Nephron (organoid): ENCODE results near the gene ZC3H14.

ENCODE experiments used
- H3K27ac Mint-ChIP-seq, 3 experiments: 2 replicates each; pipeline ENCODE4 v1.8.0; 2020; ENCODE audit warnings: mixed read lengths in 3 of 3, mild to moderate bottlenecking in 2 of 3, moderate library complexity in 1 of 3
- H3K27me3 Mint-ChIP-seq: 2 replicates; pipeline ENCODE4 v1.8.0; 2021; ENCODE audit warnings: low read depth, mild to moderate bottlenecking, moderate library complexity, mixed read lengths
- H3K36me3 Mint-ChIP-seq: 2 replicates; pipeline ENCODE4 v1.8.0; 2020; ENCODE audit warnings: low read depth, mixed read lengths
- H3K4me1 Mint-ChIP-seq: 2 replicates; pipeline ENCODE4 v1.8.0; 2020; ENCODE audit warnings: mixed read lengths
- H3K4me3 Mint-ChIP-seq, 3 experiments: 2 replicates each; pipeline ENCODE4 v1.8.0; 2020; ENCODE audit warnings: mild to moderate bottlenecking in 3 of 3, mixed read lengths in 3 of 3, moderate library complexity in 2 of 3
- H3K9me3 Mint-ChIP-seq: 2 replicates; pipeline ENCODE4 v1.8.0; 2020; ENCODE audit warnings: mixed read lengths
- TF ChIP-seq, protein P1 (sequence below), 3 experiments: fragments of 200-600 bp; sonication (generic); IDR thresholded peaks; one replicate each; pipeline ENCODE4 v1.5.0; 2021; ENCODE audit warnings: antibody characterized with exemption in 3 of 3; ENCODE audit not compliant: unreplicated experiment in 3 of 3

Gene ZC3H14

DNA sequence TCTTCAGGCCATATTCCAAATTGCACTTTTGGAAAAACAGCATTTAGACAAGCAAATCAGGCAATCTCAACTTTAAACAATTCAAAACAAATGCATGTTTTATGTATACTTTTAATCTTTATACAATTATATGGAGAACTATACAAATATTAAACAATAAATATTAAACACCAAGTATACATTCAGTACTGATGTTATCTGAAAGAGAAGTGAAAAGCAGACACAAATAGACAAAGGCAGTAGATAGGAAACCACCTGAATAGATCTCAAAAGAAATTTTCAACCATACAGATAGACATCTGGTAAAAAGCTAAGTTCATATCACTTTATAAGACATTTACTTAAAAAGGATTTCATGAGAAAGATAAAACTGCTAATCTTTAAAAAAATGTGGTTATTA, 65.2 kb downstream of the ZC3H14 start:
- no peaks in the 10 kb centered on the region for H3K9me3 Mint-ChIP-seq
- H3K4me1 Mint-ChIP-seq = peaks cover 5% of the 10 kb centered on the region
- no peaks in the 10 kb centered on the region for H3K36me3 Mint-ChIP-seq
- H3K4me3 Mint-ChIP-seq = no peak overlapping the region
- peaks cover 4% of the 10 kb centered on the region for H3K27me3 Mint-ChIP-seq
- H3K27ac Mint-ChIP-seq = peak overlapping the region in 1 of 3 experiments; percentile 62
- TF ChIP-seq, protein P1, sequence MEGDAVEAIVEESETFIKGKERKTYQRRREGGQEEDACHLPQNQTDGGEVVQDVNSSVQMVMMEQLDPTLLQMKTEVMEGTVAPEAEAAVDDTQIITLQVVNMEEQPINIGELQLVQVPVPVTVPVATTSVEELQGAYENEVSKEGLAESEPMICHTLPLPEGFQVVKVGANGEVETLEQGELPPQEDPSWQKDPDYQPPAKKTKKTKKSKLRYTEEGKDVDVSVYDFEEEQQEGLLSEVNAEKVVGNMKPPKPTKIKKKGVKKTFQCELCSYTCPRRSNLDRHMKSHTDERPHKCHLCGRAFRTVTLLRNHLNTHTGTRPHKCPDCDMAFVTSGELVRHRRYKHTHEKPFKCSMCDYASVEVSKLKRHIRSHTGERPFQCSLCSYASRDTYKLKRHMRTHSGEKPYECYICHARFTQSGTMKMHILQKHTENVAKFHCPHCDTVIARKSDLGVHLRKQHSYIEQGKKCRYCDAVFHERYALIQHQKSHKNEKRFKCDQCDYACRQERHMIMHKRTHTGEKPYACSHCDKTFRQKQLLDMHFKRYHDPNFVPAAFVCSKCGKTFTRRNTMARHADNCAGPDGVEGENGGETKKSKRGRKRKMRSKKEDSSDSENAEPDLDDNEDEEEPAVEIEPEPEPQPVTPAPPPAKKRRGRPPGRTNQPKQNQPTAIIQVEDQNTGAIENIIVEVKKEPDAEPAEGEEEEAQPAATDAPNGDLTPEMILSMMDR (IDR thresholded peaks at IDR 0.05; ENCODE audit: unreplicated experiment in 3 of 3) = no peak

DNA sequence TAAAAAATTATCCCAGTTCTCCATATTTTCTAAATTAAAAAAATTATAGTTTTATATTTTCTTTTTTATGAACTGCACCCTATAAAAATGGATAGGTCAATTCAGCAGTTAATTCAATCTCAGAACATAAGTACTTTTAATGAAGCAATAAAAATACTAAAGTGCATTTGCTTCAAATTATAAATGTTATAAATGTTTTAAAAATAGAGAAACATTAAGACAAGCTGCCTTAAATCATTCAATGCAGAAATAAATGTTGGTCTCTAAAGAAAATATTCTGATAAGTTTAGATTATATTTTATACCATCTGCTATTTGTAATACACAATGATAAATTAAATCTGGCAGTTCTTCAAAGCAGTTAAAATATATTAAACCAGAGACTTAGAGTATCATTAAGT, 65.6 kb downstream of the ZC3H14 start:
- TF ChIP-seq, protein P1 (IDR thresholded peaks at IDR 0.05; ENCODE audit: unreplicated experiment in 3 of 3) = no peak

DNA sequence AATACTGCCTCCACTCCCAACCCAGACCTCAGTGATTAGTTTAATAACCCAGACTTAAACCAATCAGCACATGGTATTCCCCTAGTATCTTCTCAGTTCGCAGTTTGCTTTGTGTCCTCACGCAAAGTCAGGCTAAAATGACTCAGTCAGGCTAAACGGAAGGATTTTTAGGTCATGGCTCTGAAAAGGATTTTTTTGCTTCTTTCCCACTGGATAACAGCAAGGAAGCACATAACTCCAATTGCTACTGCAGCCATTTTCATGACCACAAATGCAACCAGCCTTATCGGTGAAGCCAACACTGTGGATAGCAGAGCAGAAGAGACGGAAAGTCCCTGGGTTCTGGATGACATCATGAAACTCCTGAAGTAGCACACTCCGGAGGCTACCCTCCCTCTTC, 67.7 kb downstream of the ZC3H14 start:
- peaks cover 5% of the 10 kb centered on the region for H3K4me1 Mint-ChIP-seq
- no peaks in the 10 kb centered on the region for H3K36me3 Mint-ChIP-seq
- H3K27ac Mint-ChIP-seq = no peak overlapping the region
- H3K4me3 Mint-ChIP-seq = no peak overlapping the region
- no peaks in the 10 kb centered on the region for H3K9me3 Mint-ChIP-seq
- H3K27me3 Mint-ChIP-seq = no peaks in the 10 kb centered on the region
- TF ChIP-seq, protein P1 (IDR thresholded peaks at IDR 0.05; ENCODE audit: unreplicated experiment in 3 of 3) = no peak

More for the DNA sequence above, 65.6 kb downstream of the ZC3H14 start:
- no peaks in the 10 kb centered on the region for H3K9me3 Mint-ChIP-seq
- peaks cover 4% of the 10 kb centered on the region for H3K27me3 Mint-ChIP-seq
- H3K4me1 Mint-ChIP-seq = peaks cover 5% of the 10 kb centered on the region
- H3K27ac Mint-ChIP-seq = no peak overlapping the region
- H3K4me3 Mint-ChIP-seq = no peak overlapping the region
- H3K36me3 Mint-ChIP-seq = no peaks in the 10 kb centered on the region

DNA sequence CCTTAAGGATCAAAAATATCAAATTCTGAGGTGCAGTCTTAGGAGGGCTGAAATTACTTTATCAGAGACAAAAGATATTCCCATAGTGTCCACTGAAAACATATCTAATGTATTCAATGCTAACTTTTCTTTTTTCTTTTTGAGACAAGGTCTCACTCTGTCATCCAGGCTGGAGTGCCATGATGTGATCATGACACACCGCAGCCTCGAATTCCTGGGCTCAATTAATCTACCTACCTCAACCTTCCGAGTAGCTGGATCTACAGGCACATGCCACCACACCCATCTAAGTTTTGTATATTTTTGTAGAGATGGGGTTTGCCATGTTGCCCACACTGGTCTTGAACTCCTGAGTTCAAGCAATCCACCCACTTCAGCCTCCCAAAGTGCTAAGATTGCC, 68.3 kb downstream of the ZC3H14 start:
- Mint-ChIP-seq H3K27me3 (no peaks in the 10 kb centered on the region), H3K27ac (no peak overlapping the region), H3K4me3 (no peak overlapping the region), H3K4me1 (peaks cover 5% of the 10 kb centered on the region), H3K9me3 (no peaks in the 10 kb centered on the region), H3K36me3 (no peaks in the 10 kb centered on the region)
- TF ChIP-seq, protein P1 (IDR thresholded peaks at IDR 0.05; ENCODE audit: unreplicated experiment in 3 of 3) = no peak

DNA sequence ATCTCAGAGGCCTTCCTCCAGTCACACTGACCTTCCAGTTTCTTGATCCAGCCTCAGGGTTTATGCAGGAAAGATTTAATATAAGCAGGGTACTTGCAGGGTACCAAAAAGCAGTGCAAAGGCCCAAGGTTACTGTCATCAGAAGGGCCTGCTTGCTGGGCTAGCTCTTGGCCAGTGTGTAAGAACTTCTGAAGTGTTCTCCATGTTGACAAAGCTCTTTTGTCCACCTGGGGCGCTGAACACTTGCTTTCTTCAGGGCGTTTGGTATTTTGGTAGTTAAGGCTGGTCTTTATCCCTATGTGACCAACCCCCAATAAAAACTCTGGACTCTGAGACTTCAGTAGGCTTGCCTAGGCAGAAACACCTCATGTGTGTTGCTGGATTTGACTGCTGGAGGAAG, 69.7 kb downstream of the ZC3H14 start:
- Mint-ChIP-seq H3K4me3 (no peak overlapping the region), H3K27ac (no peak overlapping the region), H3K9me3 (no peaks in the 10 kb centered on the region), H3K27me3 (no peaks in the 10 kb centered on the region), H3K4me1 (peaks cover 5% of the 10 kb centered on the region), H3K36me3 (no peaks in the 10 kb centered on the region)
- TF ChIP-seq, protein P1 (IDR thresholded peaks at IDR 0.05; ENCODE audit: unreplicated experiment in 3 of 3) = no peak

DNA sequence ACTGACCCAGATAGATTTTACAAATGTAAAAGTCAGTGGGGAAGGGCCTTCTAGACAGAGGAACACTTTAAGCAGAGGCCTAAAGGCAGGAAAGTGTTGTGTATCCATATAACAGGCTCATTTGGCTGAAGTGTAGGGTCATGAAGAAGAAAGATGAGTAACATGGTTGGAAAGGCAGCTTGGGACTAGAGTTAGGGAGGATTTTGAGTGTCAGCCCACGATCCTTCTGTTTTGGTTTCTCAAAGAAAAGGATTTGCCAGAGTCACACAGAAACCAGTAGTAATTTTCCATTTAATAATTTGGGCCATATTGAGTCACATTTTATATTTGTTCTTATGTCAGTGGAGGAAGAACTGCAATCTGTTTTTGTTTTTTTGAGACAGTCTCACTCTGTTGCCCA, 76.4 kb downstream of the ZC3H14 start:
- TF ChIP-seq, protein P1 (IDR thresholded peaks at IDR 0.05; ENCODE audit: unreplicated experiment in 3 of 3) = no peak
- Mint-ChIP-seq H3K4me1 (no peaks in the 10 kb centered on the region), H3K9me3 (peaks cover 12% of the 10 kb centered on the region), H3K4me3 (no peak overlapping the region), H3K27me3 (no peaks in the 10 kb centered on the region), H3K27ac (no peak overlapping the region), H3K36me3 (no peaks in the 10 kb centered on the region)
